NCI-H1092 (cell line): ENCODE data around the gene SLCO4C1.
"Not testable (repeated sequence)": the region's sequence is repeated elsewhere in the genome, so short reads cannot be mapped to it uniquely, and the experiment has no call there.

ENCODE experiments used
- DNase-seq: peaks from one replicate; lab custom pipeline; 2025; lab: John Stamatoyannopoulos, UW

Gene SLCO4C1, protein sequence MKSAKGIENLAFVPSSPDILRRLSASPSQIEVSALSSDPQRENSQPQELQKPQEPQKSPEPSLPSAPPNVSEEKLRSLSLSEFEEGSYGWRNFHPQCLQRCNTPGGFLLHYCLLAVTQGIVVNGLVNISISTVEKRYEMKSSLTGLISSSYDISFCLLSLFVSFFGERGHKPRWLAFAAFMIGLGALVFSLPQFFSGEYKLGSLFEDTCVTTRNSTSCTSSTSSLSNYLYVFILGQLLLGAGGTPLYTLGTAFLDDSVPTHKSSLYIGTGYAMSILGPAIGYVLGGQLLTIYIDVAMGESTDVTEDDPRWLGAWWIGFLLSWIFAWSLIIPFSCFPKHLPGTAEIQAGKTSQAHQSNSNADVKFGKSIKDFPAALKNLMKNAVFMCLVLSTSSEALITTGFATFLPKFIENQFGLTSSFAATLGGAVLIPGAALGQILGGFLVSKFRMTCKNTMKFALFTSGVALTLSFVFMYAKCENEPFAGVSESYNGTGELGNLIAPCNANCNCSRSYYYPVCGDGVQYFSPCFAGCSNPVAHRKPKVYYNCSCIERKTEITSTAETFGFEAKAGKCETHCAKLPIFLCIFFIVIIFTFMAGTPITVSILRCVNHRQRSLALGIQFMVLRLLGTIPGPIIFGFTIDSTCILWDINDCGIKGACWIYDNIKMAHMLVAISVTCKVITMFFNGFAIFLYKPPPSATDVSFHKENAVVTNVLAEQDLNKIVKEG

DNA sequence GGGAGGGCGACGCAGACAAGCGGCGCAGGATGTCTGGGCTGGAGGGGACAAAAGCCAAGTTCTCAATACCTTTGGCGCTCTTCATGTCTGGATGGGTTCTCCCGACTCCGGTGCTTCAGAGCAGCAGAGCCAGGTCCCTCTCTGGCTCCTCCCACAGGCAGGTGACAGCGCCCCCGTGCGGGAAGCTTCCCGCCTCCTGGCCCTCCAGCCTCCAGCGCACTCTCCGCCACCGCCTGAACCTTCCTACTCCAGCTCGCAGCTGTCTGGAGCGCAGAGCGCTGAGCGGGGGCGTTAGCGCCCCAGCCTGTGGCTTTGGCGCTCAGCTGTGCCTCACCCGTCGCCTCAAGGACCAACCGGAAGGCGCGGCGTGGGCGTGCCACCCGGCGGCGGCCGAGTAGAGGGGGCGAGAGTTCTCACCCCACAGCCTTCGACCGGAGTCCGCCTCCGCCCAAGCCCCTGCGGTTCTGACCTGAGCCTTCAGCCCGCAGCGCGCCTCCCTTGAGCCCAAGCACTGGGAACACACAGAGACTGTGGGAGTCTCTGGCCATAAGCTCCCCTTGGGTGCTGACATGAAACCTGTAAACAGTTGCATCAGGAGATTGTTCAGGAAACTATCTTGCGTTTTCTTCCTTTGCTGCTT lies at the start of gene SLCO4C1:
Gene SLCO4C1 (minus strand): TSS at position 107 of the 640 bp plus-strand sequence. CDS start 22 bp downstream, at position 85.
- DNase-seq, result peak; percentile 69

DNA sequence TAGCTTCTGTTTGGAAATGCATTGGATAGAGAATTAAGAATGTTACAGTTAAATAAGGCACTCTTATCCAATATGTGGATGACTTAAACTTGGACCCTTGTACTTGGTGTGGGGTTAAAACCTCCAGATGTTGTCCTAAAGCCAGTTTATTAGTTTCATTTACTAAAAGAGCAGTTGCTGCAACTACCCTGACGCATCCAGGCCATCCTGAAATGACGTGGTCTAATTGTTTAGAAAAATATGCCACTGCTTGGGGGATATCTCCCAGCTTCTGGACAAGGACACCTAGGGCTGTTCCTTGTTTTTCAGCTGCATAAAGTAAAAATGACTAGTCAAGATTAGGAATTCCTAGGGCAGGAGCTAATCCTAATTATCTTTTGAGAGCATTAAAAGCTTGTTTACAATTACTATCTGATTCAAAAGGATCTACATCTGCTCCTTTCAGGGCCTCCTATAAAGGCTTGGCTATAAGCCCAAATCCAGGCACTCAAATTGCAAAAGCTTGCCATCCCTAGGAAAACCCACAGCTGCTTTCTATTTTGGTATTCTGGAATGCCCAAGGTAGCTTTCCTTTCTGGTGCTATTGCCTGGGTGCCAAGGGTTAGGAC lies 45.7 kb upstream of the SLCO4C1 start:
- peak; percentile 68 for DNase-seq

DNA sequence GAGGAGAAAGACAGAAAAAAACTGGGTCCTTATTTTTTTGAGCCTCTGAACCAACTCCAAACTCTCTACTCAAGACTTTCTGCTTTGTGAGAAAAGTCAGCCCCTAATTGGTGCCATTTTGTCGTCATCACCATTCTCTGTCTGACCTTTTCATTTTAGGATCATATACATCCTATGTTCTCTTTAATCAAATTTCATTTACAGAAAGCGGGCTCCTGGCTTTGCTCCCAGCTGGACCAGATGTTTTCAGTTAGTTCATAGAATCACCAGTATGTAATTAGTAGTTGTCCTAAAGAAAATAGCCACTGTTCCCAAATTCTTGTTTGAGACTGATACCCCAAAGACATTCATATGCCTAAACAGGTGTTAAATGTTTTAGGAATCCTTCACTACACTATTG lies 28.6 kb upstream of the SLCO4C1 start:
- DNase-seq, result no peak

DNA sequence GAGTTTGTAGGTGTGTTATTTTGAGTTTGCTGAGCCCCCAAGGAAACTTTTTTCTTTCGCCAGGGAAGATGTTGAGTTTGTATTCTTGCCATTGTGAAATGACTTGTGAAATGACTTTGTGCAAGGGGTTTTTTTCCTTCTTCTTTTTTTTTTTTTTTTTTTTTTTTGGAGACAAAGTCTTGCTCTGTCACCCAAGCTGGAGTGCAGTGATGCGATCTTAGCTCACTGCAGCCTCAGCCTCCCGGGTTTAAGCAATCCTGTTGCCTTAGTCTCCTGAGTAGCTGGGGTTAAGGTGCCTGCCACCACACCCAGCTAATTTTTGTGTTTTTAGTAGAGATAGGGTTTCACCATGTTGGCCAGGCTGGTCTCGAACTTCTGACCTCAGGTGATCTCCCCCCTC lies 22.7 kb upstream of the SLCO4C1 start:
- DNase-seq, result not testable (repeated sequence)

GRCh38 chr5:102314328-102314727 lies 18.2 kb upstream of the SLCO4C1 start:
- DNase-seq, result no peak

DNA sequence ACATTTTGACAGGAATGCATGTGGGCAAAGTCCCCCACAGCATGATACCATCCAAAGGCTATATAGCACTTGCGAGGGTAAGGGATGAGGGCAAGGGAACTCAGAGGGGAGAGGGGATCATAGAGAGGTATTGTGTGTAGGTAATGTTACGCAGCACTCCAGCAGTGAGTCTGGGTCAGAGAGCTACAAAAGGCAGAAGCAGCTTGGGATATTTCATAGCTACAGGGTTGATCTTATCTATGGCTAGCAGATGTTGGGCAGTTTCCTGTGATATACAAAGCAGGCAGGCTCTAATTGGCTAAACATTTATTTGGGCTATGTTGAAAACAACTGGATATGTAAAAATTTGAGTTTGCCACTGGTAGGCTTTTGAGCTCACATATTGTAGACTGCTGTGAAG lies 17.8 kb upstream of the SLCO4C1 start:
- DNase-seq, result no peak

GRCh38 chr5:102312586-102313370 lies 16.7 kb upstream of the SLCO4C1 start:
- DNase-seq, result no peak

- no peak for DNase-seq
Observed at GRCh38 chr5:102309586-102309985, 13.5 kb upstream of the SLCO4C1 start.

DNA sequence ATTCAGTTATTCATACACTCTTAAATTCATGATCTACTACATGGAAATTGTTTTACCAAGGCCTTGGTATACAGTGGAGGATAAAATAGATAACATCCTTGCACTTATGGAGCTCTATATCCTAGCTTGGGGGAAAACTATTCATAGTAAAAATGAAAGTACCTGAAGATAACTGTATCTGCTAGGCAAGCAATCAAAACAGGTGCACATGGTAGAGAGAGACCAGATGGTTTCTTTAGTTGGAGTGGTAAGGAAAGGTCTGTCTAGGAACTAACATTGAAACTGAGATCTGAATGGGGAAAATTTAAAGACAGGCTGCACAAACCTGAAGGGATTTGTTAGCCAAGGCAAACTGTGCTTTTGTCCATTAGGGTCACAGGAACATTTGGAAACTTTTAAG lies 11.1 kb upstream of the SLCO4C1 start:
- DNase-seq, result no peak

DNA sequence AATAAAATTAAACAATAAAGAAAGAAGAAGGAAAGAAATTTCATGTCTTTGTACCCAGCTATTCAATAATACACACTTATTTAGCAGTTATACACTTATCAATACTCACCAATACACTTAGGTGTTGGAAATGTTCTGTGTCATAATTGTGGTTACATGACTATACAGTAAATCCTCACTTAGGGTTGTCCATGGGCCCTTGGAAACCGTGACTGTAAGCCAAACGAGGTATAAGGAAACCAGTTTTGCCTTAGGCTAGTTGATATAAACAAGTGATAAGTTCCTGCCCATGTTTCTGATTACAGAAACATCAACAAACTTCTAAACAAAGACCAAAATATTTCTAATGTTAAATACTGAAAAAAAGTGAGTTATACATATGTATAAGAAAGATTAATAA lies 10.0 kb upstream of the SLCO4C1 start:
- DNase-seq, result no peak

- no peak for DNase-seq
Observed at GRCh38 chr5:102295534-102296177, 428 bp downstream of the SLCO4C1 start.

GRCh38 chr5:102294886-102295395 lies 1.1 kb downstream of the SLCO4C1 start:
- no peak for DNase-seq

GRCh38 chr5:102290004-102290403 lies 6.1 kb downstream of the SLCO4C1 start:
- no peak for DNase-seq

GRCh38 chr5:102289251-102289899 lies 6.7 kb downstream of the SLCO4C1 start:
- DNase-seq, result no peak

GRCh38 chr5:102288630-102289029 lies 7.5 kb downstream of the SLCO4C1 start:
- DNase-seq, result no peak

DNA sequence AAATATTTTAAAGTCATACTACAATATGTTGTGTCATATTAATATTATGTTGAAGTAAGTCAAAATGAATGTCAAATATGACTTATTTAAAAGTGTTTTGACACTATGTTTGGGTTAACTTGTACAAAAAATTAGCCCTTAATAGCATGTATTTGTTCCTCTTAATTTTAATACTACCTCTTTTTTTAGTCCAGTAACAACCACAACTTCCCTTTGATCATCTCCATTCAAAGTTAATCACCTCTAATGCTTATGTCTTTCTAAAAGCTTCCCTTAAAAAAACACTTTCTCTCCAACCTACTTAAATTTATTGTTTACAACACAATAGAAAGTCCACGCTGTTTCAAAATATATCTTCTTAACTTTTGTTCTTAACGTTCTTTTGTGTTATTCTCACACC lies 9.6 kb downstream of the SLCO4C1 start:
- DNase-seq, result no peak

GRCh38 chr5:102283102-102283797 lies 12.8 kb downstream of the SLCO4C1 start:
- no peak for DNase-seq

DNA sequence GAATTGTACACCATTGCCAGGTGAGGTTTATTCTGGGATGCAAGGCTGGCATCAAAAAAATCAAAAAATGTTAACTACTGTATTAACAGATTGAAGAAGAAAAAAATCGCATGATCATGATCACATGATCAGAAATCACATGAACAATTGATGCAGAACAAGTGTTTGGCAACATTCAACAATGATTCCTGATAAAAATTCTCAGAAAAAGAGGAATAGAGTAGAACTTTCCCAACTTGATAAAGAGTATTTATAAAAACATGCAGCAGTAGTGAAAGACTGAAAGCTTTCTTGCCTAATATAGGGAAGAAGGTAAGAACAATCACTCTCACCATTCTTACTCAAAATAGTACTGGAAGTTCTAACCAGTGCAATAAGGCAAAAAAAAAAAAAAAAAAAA lies 16.4 kb downstream of the SLCO4C1 start:
- DNase-seq, result no peak

- DNase-seq, result no peak
Observed at GRCh38 chr5:102278231-102278630, 17.9 kb downstream of the SLCO4C1 start.

DNA sequence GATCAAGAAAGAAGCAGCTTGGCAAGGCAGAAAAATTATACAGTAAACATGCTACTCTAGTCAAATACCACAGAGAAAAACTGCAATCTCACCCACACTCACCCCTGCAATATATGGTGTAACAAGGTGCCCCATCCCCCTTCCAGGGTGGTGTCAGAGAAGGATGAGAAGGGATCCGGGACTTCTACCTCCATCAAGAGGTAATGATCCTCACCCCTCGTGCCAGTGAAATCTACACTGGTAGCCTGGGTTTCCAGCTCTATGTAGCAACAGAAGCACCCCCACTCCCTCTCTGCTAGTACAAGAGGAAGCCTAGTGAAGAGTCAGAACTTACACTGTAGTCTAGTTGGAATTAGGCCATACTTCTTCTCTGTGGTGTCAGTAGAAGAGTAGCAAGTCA lies 18.9 kb downstream of the SLCO4C1 start:
- no peak for DNase-seq
